SK-N-SH (cell line): ENCODE results near the gene EXOC6B.

ENCODE experiments used
- CTCF ChIP-seq: fragments of 200-600 bp; sonication (generic); IDR thresholded peaks from 2 replicates; pipeline ENCODE4 v1.6.1; 2017; ENCODE audit warnings: antibody characterized with exemption, mild to moderate bottlenecking, moderate library complexity
- GABPA ChIP-seq: IDR thresholded peaks from 2 replicates; pipeline ENCODE4 v1.4.0; 2012; ENCODE audit warnings: low read depth, mild to moderate bottlenecking
- MAX ChIP-seq: IDR thresholded peaks from 2 replicates; pipeline ENCODE4 v1.4.0; 2012; ENCODE audit warnings: low read depth
- MXI1 ChIP-seq: IDR thresholded peaks from 2 replicates; pipeline ENCODE4 v1.6.1; 2012; ENCODE audit warnings: mild to moderate bottlenecking, low read depth, low read length, improper control_type of control experiment
- NFIC ChIP-seq: IDR thresholded peaks from 2 replicates; pipeline ENCODE4 v1.4.0; 2012; ENCODE audit warnings: borderline replicate concordance
- NRF1 ChIP-seq: IDR thresholded peaks from 2 replicates; pipeline ENCODE4 v1.6.1; 2012; ENCODE audit warnings: low read depth, mild to moderate bottlenecking, low read length
- POLR2AphosphoS5 ChIP-seq: IDR thresholded peaks from 2 replicates; pipeline ENCODE4 v1.6.1; 2012; ENCODE audit warnings: low read depth, low read length
- SMC3 ChIP-seq: IDR thresholded peaks from 2 replicates; pipeline ENCODE4 v1.6.1; 2012; ENCODE audit warnings: low read depth, low read length, improper control_type of control experiment
- TAF1 ChIP-seq: IDR thresholded peaks from 2 replicates; pipeline ENCODE4 v1.6.1; 2012; ENCODE audit warnings: low read depth, mild to moderate bottlenecking, low read length, moderate library complexity, borderline replicate concordance
- TEAD4 ChIP-seq: IDR thresholded peaks from 2 replicates; pipeline ENCODE4 v1.4.0; 2012; ENCODE audit warnings: mild to moderate bottlenecking, borderline replicate concordance; ENCODE audit not compliant: insufficient read depth

GRCh38 chr2:72780477-72780876, 45.4 kb downstream of the EXOC6B start:
- TF ChIP-seq MAX (no peak), POLR2AphosphoS5 (no peak), CTCF (no peak), TAF1 (no peak), MXI1 (no peak), NFIC (no peak), GABPA (no peak), SMC3 (no peak), TEAD4 (no peak), NRF1 (no peak)
